ENCODE data around the gene INTS15.

DNA sequence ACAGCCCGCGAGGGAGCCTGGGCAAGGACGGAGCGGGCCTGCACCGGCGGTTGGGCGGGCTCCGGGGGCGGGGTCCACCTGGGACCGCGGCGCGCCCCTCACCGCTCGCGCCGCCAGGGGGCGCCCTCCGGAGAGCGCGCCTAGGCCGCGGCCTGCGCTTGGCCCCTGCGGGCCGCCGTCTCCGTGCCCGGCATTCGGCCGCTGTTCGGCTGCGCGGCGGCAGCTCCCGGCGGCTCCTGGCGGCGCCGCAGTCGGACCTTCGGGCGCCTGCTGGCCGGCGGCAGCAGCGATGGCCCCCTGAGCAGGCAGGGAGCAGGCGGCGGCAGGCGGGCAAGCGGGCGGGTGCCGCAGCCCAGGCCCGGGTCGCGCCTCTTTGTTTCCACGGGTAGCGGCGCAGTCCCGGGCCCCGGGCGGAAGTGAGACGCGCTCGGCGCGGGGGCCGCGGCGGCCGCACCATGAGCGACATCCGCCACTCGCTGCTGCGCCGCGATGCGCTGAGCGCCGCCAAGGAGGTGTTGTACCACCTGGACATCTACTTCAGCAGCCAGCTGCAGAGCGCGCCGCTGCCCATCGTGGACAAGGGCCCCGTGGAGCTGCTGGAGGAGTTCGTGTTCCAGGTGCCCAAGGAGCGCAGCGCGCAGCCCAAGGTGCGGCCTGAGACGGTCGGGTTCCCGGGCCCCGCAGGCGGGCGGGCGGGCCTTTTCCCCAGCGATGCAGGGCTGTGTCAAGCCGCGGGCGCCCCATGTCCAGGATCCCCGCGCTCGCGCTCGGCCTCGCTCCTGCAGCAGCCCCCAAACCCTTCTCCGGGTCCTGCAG is at the start of gene INTS15:
- TF ChIP-seq, protein P1, sequence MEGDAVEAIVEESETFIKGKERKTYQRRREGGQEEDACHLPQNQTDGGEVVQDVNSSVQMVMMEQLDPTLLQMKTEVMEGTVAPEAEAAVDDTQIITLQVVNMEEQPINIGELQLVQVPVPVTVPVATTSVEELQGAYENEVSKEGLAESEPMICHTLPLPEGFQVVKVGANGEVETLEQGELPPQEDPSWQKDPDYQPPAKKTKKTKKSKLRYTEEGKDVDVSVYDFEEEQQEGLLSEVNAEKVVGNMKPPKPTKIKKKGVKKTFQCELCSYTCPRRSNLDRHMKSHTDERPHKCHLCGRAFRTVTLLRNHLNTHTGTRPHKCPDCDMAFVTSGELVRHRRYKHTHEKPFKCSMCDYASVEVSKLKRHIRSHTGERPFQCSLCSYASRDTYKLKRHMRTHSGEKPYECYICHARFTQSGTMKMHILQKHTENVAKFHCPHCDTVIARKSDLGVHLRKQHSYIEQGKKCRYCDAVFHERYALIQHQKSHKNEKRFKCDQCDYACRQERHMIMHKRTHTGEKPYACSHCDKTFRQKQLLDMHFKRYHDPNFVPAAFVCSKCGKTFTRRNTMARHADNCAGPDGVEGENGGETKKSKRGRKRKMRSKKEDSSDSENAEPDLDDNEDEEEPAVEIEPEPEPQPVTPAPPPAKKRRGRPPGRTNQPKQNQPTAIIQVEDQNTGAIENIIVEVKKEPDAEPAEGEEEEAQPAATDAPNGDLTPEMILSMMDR (IDR thresholded peaks at IDR 0.05; ENCODE audit: insufficient read depth, low read depth, low read length) = peak; percentile 31
- no peak for TF ChIP-seq EZH2 (IDR thresholded peaks at IDR 0.05; ENCODE audit: insufficient read depth, low read length)

Measured in astrocyte (in vitro differentiated cells and primary cell).